ENCODE measurements around the gene TIMD4. TPM values are rescaled to one million over a fixed set of nuclear protein-coding genes. Genes with fewer than 3 reads are reported as not detected.

TIMD4 gene
- total and polyA plus RNA-seq, 2 of the 4 experiments (the other 2 are of a cell fraction), result not detected

GRCh38 chr5:156871212-156871611 is 91.8 kb downstream of the TIMD4 start:
- no peak for ATAC-seq (ENCODE audit: low read depth)
- TF ChIP-seq MAFK (IDR thresholded peaks at IDR 0.05; ENCODE audit: low read depth, low read length), result no peak
- TF ChIP-seq USF2 (IDR thresholded peaks at IDR 0.05; ENCODE audit: low read depth, low read length), result no peak
- TF ChIP-seq CHD1 (IDR thresholded peaks at IDR 0.05; ENCODE audit: low read depth, low read length), result no peak
- TF ChIP-seq ELK1 (IDR thresholded peaks at IDR 0.05; ENCODE audit: borderline replicate concordance, low read depth, low read length), result no peak
- TF ChIP-seq CEBPB (IDR thresholded peaks at IDR 0.05; ENCODE audit: low read depth, low read length), result no peak
- TF ChIP-seq SMC3 (IDR thresholded peaks at IDR 0.05; ENCODE audit: low read depth, low read length), result no peak
- no peak for TF ChIP-seq RCOR1 (IDR thresholded peaks at IDR 0.05; ENCODE audit: insufficient replicate concordance, low read length)
- no peak for TF ChIP-seq RAD21 (IDR thresholded peaks at IDR 0.05; ENCODE audit: low read length)

More at GRCh38 chr5:156871212-156871611, 91.8 kb downstream of the TIMD4 start:
- Histone ChIP-seq H4K91ac (ENCODE audit: insufficient read depth, low read depth, low read length) (no peak overlapping the region), H4K20me1 (ENCODE audit: insufficient read depth, low read length) (no peaks in the 10 kb centered on the region), H3K36me3 (ENCODE audit: control insufficient read depth, insufficient read depth, low read length) (no peaks in the 10 kb centered on the region), H3K14ac (replicated peaks; ENCODE audit: low read depth, low read length) (no peak overlapping the region), H2BK120ac (ENCODE audit: low read depth, low read length) (no peak overlapping the region), H3K56ac (ENCODE audit: extremely low read depth, insufficient read depth, low read length) (no peak overlapping the region), H3K9me1 (ENCODE audit: insufficient read depth, low read length) (no peaks in the 10 kb centered on the region), H2AFZ (replicated peaks; ENCODE audit: low read length, poor library complexity) (no peak overlapping the region), H4K8ac (ENCODE audit: low read depth in 2 of 2, low read length in 2 of 2) (no peak overlapping the region), H3K18ac (ENCODE audit: low read depth, low read length) (no peak overlapping the region), H3K4me2 (ENCODE audit: low read depth, low read length) (no peak overlapping the region), H3K9me3 (ENCODE audit: control insufficient read depth, insufficient read depth, low read length) (no peaks in the 10 kb centered on the region; the same call in 1 of the 2 replicates), H2BK5ac (ENCODE audit: low read depth, low read length, poor library complexity, severe bottlenecking) (no peak overlapping the region), H3K27ac (ENCODE audit: insufficient read depth, low read length) (no peak overlapping the region), H3K9ac (ENCODE audit: low read depth, low read length) (no peak overlapping the region), H3K4ac (ENCODE audit: low read depth, low read length) (no peak overlapping the region), H3K4me1 (ENCODE audit: control insufficient read depth, insufficient read depth, low read length) (no peaks in the 10 kb centered on the region), H2AK5ac (ENCODE audit: low read depth, low read length) (no peak overlapping the region), H2AK9ac (replicated peaks; ENCODE audit: low read depth, low read length, poor library complexity) (no peak overlapping the region), H2BK20ac (ENCODE audit: low read depth, low read length) (no peak overlapping the region), H2BK15ac (ENCODE audit: low read depth, low read length) (no peak overlapping the region), H3K79me1 (ENCODE audit: low read depth in 1 of 2, low read length in 2 of 2) (no peaks in the 10 kb centered on the region), H3K23ac (ENCODE audit: low read depth, low read length) (no peak overlapping the region), H3K27me3 (ENCODE audit: control insufficient read depth, insufficient read depth, low read length) (no peaks in the 10 kb centered on the region), H3K4me3 (ENCODE audit: insufficient read depth, low read depth, low read length) (no peak overlapping the region), H4K5ac (ENCODE audit: low read depth, low read length) (no peak overlapping the region)
- dilution Hi-C loops (cut with HindIII; ENCODE audit: low sequenced_read_pairs, unreplicated experiment) (no loop called here), in situ Hi-C loops (cut with MboI; ENCODE audit: low sequenced_read_pairs) (no loop called here), intact Hi-C loops (cut with micrococcal nuclease) (no loop called here)
- BruUV-seq (replicated peaks), result no TSS peak
- ChIA-PET CTCF (no interaction called here), POLR2A (ENCODE audit: unreplicated experiment) (no interaction called here)
- WGBS, 2 experiments (ENCODE audit: extremely low coverage in 2 of 2, insufficient read length in 1 of 2), result no CpG with 5 or more reads among the region's 1 CpG
- DNase-seq, result no peak
